GM18498 (cell line): ENCODE data around the gene GFPT1.

Source experiments
- ATAC-seq: cut with Tn5 transposase; IDR thresholded peaks from one replicate; pipeline ENCODE4 v1.9.1; 2021; ENCODE audit warnings: mild to moderate bottlenecking, moderate library complexity; ENCODE audit not compliant: unreplicated experiment

GFPT1 gene

GRCh38 chr2:69292256-69292655, 94.8 kb downstream of the GFPT1 start:
- no peak for ATAC-seq

GRCh38 chr2:69291721-69292120, 95.3 kb downstream of the GFPT1 start:
- no peak for ATAC-seq

GRCh38 chr2:69291004-69291650, 95.9 kb downstream of the GFPT1 start:
- no peak for ATAC-seq

GRCh38 chr2:69288429-69288828, 98.6 kb downstream of the GFPT1 start:
- ATAC-seq, result no peak

GRCh38 chr2:69287544-69287943, 99.5 kb downstream of the GFPT1 start:
- ATAC-seq, result no peak

GRCh38 chr2:69285379-69285894, 101.6 kb downstream of the GFPT1 start:
- no peak for ATAC-seq

- ATAC-seq, result no peak
These were observed 106.1 kb downstream of the GFPT1 start for GRCh38 chr2:69280796-69281412.

GRCh38 chr2:69279931-69280681, 106.9 kb downstream of the GFPT1 start:
- no peak for ATAC-seq

- ATAC-seq, result no peak
These were observed 107.8 kb downstream of the GFPT1 start for GRCh38 chr2:69279211-69279610.

GRCh38 chr2:69278366-69278765, 108.7 kb downstream of the GFPT1 start:
- ATAC-seq, result no peak

GRCh38 chr2:69275490-69275889, 111.5 kb downstream of the GFPT1 start:
- no peak for ATAC-seq

- no peak for ATAC-seq
These were observed 114.1 kb downstream of the GFPT1 start for GRCh38 chr2:69272803-69273471.

GRCh38 chr2:69271831-69272257, 115.2 kb downstream of the GFPT1 start:
- ATAC-seq, result no peak
